HG03280 (cell line): ENCODE data around the gene ZNF879.

Experiments used
- ATAC-seq: cut with Tn5 transposase; IDR thresholded peaks from one replicate; pipeline ENCODE4 v1.9.1; 2021; ENCODE audit warnings: mild to moderate bottlenecking, moderate library complexity; ENCODE audit not compliant: unreplicated experiment

ZNF879 gene

GRCh38 chr5:179023528-179024189, at the start of gene ZNF879:
ZNF879 (plus strand) TSS chr5:179023804; CDS start chr5:179025005, 1,201 bp downstream.
- ATAC-seq, result no peak

DNA sequence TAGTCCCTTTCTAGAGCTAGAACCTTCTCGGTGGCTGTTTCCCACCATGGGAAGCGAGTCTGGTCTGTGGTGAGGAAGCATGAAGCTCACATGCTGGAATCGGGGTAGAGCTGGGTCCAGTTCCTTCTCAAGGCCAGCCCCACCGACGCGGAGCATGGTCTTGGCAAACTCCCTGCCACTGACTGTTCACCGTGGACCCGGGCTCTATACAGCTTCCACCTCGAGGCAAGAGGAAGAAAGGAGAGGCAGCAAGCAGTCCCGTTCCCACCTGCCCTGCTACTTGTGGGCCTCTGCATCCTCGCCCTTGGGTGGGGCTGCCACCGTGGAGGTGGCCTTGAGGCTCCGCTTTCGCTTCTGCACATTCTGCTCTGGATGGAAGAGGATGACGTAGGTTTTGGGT, 42.2 kb upstream of the ZNF879 start:
- no peak for ATAC-seq

- no peak for ATAC-seq
These were observed 40.7 kb upstream of the ZNF879 start for GRCh38 chr5:178982941-178983340.

GRCh38 chr5:178983728-178984127, 39.9 kb upstream of the ZNF879 start:
- ATAC-seq, result no peak

- no peak for ATAC-seq
These were observed 39.2 kb upstream of the ZNF879 start for GRCh38 chr5:178984145-178985072.

DNA sequence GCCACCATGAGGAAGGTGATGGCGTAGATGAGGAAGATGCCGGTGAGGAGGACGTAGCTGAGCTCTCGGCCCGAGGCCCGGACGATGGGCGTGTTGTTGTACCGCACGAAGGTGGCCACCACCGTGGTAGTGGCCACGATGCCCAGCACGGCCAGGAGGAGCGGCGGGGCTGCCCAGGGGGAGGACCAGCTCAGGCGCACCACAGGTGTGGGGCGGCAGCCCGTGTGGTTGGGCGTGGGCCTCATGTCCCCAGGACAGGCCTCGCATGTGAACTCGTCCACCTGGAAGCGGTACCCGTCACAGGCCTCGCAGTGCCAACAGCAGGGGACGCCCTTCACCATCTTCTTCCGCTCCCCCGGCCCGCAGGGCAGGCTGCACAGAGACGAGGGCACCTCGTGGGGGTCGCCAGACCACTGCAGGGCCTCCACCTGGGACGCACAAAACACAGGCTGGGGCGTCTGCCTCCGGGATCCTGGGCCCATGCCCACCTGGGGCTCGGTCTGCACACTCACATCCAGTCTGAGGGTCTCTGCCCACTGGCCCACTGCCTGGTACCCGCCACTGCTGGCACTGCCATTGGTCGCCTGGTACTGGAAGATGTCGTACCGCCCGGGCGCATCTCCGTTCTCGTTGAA, 37.2 kb upstream of the ZNF879 start:
- ATAC-seq, result no peak

- no peak for ATAC-seq
These were observed 35.0 kb upstream of the ZNF879 start for GRCh38 chr5:178988436-178989220.

GRCh38 chr5:178989311-178989710, 34.3 kb upstream of the ZNF879 start:
- no peak for ATAC-seq

DNA sequence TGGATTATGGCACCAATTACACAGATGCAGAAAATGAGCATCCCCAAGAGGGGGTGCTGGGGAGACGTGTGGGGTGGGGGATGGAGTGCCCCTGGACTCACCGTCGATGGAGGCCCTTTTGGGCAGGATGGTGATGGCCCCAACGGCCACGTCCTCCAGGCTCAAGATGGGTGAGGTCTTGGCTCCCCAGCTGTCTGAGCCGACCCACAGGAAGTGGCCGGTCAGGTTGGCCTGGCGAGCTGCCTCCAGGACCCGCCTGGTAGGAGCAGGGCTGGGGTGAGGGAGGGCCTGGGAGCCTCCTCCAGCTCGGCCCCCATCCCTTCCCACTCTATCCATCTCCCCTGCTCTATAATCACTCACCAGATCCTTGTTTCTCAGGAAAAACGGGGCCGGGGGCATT, 33.1 kb upstream of the ZNF879 start:
- ATAC-seq, result no peak

- ATAC-seq, result no peak
These were observed 32.1 kb upstream of the ZNF879 start for GRCh38 chr5:178991190-178992145.

- no peak for ATAC-seq
These were observed 31.2 kb upstream of the ZNF879 start for GRCh38 chr5:178992291-178992895.

DNA sequence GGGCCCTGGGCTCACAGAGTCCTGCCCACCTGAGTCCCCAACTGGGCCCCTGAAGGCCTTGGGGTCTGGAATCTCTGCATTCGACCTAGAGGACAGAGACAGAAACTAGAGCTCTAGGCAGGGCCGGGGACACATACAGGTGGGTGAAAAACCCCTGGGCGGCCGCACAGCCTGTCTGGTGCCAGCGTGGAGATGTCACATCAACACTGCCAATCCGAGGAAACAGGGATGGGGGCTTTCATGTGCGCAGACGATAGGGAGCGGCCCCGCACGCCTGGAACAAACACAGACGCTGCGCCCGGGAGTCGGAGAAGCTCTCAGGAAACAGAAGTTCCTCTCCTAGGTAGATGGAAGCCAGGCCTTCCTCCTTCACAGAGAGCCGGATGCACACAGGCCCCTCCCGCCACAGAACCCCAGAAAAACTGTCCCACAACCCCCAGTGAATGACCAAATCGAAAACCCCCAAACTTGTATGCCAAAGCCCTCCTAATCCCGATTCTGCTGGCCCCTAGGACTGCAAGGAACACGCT, 30.3 kb upstream of the ZNF879 start:
- no peak for ATAC-seq

DNA sequence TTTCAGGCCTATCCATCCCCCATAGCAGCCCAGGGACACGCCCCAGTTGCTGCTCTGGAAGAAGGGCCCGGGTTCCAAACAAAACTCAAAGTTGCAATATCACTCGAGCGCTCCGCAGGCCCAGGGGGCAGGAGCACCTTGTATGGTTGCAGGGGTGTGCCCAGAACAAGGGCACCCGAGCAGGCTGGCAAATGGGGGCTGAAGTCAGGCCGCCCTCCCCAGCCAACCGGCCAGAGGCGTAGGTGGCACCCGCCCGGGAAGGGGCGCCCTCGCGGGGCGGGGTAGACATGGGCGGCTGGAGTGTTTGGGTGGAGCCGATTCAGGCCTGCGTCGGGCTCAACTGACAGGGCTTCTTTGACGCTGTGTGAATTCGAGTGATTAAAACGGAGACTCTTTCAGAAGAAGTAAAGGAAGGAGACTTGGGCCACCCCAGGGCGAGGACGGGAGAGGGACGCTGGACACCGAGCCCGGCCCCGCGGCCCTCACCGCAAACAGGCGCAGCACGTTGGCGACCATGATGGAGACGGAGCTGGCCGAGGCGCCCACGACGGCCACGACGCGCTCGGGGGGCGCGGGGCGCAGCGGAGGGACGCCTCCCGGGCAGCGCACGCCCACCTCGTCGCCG, 29.5 kb upstream of the ZNF879 start:
- ATAC-seq, result no peak

DNA sequence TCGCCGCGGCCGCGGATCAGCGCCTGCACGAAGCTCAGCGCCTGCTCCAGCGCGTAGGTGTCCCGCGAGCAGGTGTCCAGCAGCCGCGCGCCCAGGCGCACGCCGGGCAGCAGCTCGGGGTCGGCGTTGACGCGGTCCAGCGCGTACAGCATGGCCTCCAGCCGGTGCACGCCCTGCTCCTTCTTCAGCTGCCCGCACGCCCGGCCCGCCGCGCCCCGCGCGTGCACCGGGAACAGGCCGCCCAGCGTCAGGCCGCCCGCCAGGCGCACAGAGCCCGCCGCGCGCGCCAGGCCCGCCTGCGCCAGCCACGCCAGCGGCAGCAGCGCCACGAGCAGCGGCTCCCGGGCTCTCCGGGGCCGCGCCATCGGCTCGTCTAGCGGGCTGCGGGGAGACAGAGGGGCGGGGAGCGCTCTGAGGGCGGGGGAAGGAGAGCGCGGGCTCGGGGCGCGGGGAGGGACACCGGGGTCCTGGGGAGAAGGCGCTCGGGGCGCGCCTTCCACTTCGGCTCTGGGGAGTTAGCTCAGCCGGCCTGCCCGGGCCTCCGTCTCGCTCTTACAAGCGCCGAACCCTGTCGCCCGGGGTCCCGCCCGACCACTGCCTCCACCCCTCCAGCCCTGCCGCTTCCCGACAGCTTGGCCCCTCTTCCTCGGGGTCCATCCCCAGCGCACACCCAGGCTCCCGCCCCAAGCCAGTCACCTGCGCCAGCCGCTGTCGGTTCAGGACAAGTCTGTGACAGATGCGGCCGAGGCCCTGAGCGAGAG, 28.8 kb upstream of the ZNF879 start, which contains the start of gene GRM6:
TSS of gene GRM6 (minus strand) at position 741 of the 761 bp plus-strand sequence. CDS start at position 365, 376 bp downstream.
- ATAC-seq, result no peak

DNA sequence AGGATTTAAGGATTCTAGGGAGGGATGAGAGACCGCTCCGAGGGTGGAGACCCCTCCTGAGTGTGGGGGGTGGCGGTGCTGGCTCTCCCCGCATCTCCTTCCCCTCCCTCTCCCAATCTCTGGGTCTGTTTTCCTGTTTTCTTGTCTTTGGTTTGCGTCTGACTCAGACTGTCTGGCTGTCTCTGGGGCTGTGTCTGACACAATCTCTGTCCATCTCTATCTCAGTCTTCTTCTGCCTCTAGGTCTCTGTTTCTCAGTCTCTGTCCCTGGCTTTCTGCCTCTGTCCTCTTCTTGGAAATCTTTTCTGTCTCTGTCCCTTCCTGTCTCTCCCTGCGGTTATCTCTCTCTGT, 28.3 kb upstream of the ZNF879 start:
- no peak for ATAC-seq

DNA sequence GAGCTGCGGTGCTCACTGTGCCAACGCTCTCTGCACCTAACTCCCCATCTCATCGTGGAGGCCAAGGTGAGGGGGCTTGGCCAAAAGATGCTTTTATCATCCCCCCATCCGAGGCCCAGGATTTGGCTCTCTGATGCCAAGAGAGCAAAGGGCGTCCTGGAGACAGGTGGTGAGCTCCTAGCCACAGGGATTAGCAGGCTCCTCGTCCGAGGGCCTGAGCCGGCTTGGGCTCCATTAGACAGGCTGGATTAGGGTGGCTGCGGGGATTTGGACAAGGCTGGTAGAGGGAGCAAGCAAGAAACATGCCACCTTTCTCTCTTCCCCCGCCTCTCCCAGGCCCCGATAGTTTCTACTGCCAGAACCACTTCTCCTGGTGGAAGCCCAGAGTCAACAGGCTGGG, 27.4 kb upstream of the ZNF879 start:
- ATAC-seq, result no peak

- no peak for ATAC-seq
These were observed 26.4 kb upstream of the ZNF879 start for GRCh38 chr5:178997191-178997590.

DNA sequence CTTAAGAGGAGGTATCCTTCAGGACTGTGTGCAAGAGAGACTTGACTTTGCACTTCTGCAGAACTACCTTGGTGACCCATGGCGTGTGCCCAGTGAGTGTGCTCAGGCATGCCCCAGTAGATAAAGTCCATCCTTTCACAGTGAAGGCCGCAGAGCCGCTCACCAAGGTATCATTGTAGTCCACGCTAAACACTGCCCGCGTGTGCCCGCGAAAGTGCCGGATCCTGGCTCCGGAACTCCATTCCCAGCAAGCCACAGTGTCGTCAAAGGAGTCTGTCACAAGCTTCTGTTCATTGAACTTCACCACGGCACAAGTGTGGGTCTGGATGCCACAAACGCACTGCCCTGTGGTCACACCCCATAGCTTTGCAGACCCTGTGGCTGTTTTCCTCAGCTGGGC, 25.2 kb upstream of the ZNF879 start:
- ATAC-seq, result no peak
